Measurements from ENCODE around the gene CFAP119. TPM values are rescaled to one million over a fixed set of nuclear protein-coding genes. Genes with fewer than 3 reads are reported as not detected.

CFAP119 gene
- total and polyA plus RNA-seq, 2 of the 8 experiments (the other 6 are each of a cell fraction or from before 2014, with no cell fraction given): 5.6 to 6.0 TPM

DNA sequence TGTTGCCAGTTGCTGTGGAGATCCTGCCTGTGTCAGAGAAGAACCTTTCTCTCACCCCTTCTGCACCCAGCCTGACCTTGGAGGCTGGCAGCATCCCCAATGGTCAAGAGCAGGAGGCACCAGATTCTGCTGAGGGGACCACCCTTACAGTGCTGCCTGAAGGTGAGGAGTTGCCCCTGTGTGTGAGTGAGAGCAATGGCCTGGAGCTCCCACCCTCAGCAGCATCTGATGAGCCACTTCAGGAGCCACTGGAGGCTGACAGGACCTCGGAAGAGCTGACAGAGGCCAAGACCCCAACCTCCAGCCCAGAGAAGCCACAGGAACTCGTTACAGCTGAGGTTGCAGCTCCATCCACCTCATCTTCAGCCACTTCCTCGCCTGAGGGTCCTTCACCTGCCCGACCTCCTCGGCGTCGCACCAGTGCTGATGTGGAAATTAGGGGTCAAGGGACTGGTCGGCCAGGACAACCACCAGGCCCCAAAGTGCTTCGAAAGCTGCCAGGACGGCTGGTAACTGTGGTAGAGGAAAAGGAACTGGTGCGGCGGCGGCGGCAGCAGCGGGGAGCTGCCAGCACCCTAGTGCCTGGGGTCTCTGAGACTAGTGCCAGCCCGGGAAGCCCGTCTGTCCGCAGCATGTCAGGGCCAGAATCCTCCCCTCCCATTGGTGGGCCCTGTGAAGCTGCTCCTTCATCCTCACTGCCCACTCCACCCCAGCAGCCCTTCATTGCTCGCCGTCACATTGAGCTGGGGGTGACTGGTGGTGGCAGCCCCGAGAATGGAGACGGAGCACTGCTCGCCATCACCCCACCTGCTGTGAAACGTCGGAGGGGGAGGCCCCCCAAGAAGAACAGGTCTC lies 23.8 kb downstream of the CFAP119 start:
- no peak for DNase-seq (ENCODE audit: low read depth in 1 of 2, low spot score in 2 of 2)
- POLR2A ChIA-PET (ENCODE audit: partially characterized antibody): interaction anchor here (0.9 to 4.1 kb wide), 9 partner anchors 10 to 44 kb away, joined by 3 to 31 read pairs (median 5); partner anchors contain the start of gene PHKG2
- Histone ChIP-seq H3K18ac (ENCODE audit: extremely low read depth, low read length) (no peak overlapping the region), H3K4me2 (ENCODE audit: insufficient read depth in 1 of 2, low read depth in 2 of 2, low read length in 2 of 2) (no peak overlapping the region), H3K79me1 (ENCODE audit: low read depth, low read length) (no peaks in the 10 kb centered on the region), H3K36me3 (ENCODE audit: control insufficient read depth in 2 of 4, insufficient read depth in 4 of 4, low read length in 3 of 4) (peaks cover 16 to 54% (median 44%) of the 10 kb centered on the region in 4 experiments), H2BK120ac (replicated peaks; ENCODE audit: low read depth, low read length) (no peak overlapping the region), H3K4ac (replicated peaks; ENCODE audit: insufficient read length, low read depth, low read length) (no peak overlapping the region), H3K79me2 (ENCODE audit: control insufficient read depth in 1 of 2, insufficient read depth in 2 of 2, low read length in 2 of 2) (no peaks in the 10 kb centered on the region), H3K23me2 (ENCODE audit: low read depth, low read length) (no peaks in the 10 kb centered on the region; the same call in 1 of the 2 replicates), H3K9ac (replicated peaks in 1 of 4; ENCODE audit: extremely low read depth in 1 of 4, low read depth in 3 of 4, low read length in 3 of 4) (no peak overlapping the region), H2AK5ac (ENCODE audit: low read depth, low read length) (no peak overlapping the region), H3K27ac (ENCODE audit: low read depth, low read length) (no peak overlapping the region), H2BK20ac (ENCODE audit: low read length) (no peak overlapping the region), H3K4me3 (ENCODE audit: extremely low read depth in 1 of 4, insufficient read depth in 2 of 4, low read depth in 3 of 4, low read length in 4 of 4) (no peak overlapping the region), H2BK12ac (ENCODE audit: low read depth, low read length) (no peak overlapping the region), H2BK5ac (ENCODE audit: low read depth, low read length) (no peak overlapping the region), H3K23ac (ENCODE audit: insufficient read length) (no peak overlapping the region), H4K8ac (ENCODE audit: extremely low read depth, insufficient read depth, low read length) (no peak overlapping the region), H2BK15ac (ENCODE audit: low read length) (no peak overlapping the region), H4K20me1 (replicated peaks in 1 of 2; ENCODE audit: control insufficient read depth in 1 of 2, insufficient read depth in 2 of 2, low read length in 2 of 2) (peaks cover 2 to 11% of the 10 kb centered on the region in 2 experiments), H4K91ac (replicated peaks; ENCODE audit: insufficient read length, low read length) (no peak overlapping the region), H3K14ac (ENCODE audit: insufficient read length) (no peak overlapping the region), H3K4me1 (replicated peaks in 1 of 4; ENCODE audit: control insufficient read depth in 3 of 4, insufficient read depth in 4 of 4, low read length in 3 of 4) (peaks cover 0 to 7% (median 2%) of the 10 kb centered on the region in 4 experiments; a peak in 5 of 7 replicates), H3K27me3 (replicated peaks in 1 of 4; ENCODE audit: control insufficient read depth in 3 of 4, extremely low read depth in 1 of 4, insufficient read depth in 3 of 4, low read length in 3 of 4) (no peaks in the 10 kb centered on the region; a peak in 1 of 7 replicates), H4K5ac (ENCODE audit: insufficient read length, low read depth, low read length) (no peak overlapping the region), H3K9me3 (ENCODE audit: insufficient read depth in 2 of 2, low read depth in 1 of 2, low read length in 1 of 2) (no peaks in the 10 kb centered on the region), H2AFZ (ENCODE audit: low read length) (no peak overlapping the region), H3K56ac (replicated peaks; ENCODE audit: insufficient read length, low read depth, low read length) (no peak overlapping the region)
- FAIRE-seq: no peak
- WGBS, 2 experiments (ENCODE audit: extremely low coverage in 1 of 2, insufficient coverage in 1 of 2, insufficient read length in 1 of 2, insufficient replicate concordance in 2 of 2, low coverage in 1 of 2, low lambda C conversion rate in 2 of 2, missing lambda C conversion rate in 1 of 2): 93% methylated on average over 24 of the region's 25 CpGs; no CpG with 5 or more reads in 1 of the 2 experiments
- CTCF ChIA-PET (ENCODE audit: partially characterized antibody): interaction anchor here (0.6 to 2.1 kb wide), 2 partner anchors 15 to 135 kb away, joined by 3 to 8 read pairs; no protein-coding TSS in a partner anchor
- TF ChIP-seq, protein P1, sequence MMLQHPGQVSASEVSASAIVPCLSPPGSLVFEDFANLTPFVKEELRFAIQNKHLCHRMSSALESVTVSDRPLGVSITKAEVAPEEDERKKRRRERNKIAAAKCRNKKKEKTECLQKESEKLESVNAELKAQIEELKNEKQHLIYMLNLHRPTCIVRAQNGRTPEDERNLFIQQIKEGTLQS (IDR thresholded peaks at IDR 0.05; ENCODE audit: insufficient read depth, low read depth, low read length): no peak
- no peak for TF ChIP-seq NRF1 (IDR thresholded peaks at IDR 0.05; ENCODE audit: low read depth, low read length)
- TF ChIP-seq ZNF274 (IDR thresholded peaks at IDR 0.05; ENCODE audit: borderline replicate concordance, extremely low read depth, low read length): no peak
- no peak for TF ChIP-seq POU5F1 (IDR thresholded peaks at IDR 0.05; ENCODE audit: low read depth, low read length)
- TF ChIP-seq EGR1 (IDR thresholded peaks at IDR 0.05; ENCODE audit: borderline replicate concordance, low read depth, low read length): no peak
- TF ChIP-seq KDM5A (IDR thresholded peaks at IDR 0.05; ENCODE audit: low read length): no peak
- no peak for TF ChIP-seq CBX8 (IDR thresholded peaks at IDR 0.05; ENCODE audit: borderline replicate concordance, low read depth, low read length)
- TF ChIP-seq FOSL1 (IDR thresholded peaks at IDR 0.05; ENCODE audit: insufficient read depth, low read depth, low read length): no peak
- TF ChIP-seq RFX5 (IDR thresholded peaks at IDR 0.05; ENCODE audit: borderline replicate concordance, low read depth, low read length): no peak
- no peak for TF ChIP-seq HDAC2 (IDR thresholded peaks at IDR 0.05; ENCODE audit: borderline replicate concordance in 1 of 2, low read depth in 2 of 2, low read length in 2 of 2)
- TF ChIP-seq GTF2F1 (IDR thresholded peaks at IDR 0.05; ENCODE audit: borderline replicate concordance, low read depth, low read length): no peak

Data from H1 (cell line).